K562 (cell line): ENCODE measurements around the gene CNPPD1. TPM values are rescaled to one million over a fixed set of nuclear protein-coding genes. Genes with fewer than 3 reads are reported as not detected.

Experiments
- AFF1 ChIP-seq, 2 experiments: fragments of 450-650 bp; IDR thresholded peaks; 2 replicates each; pipeline ENCODE4 v1.6.1; 2018; ENCODE audit warnings: mild to moderate bottlenecking in 2 of 2, low read depth in 1 of 2; ENCODE audit not compliant: partially characterized antibody in 2 of 2
- CCNT2 ChIP-seq: IDR thresholded peaks from 2 replicates; pipeline ENCODE4 v1.6.1; 2011; ENCODE audit warnings: borderline replicate concordance, low read depth, mild to moderate bottlenecking, moderate library complexity, mixed read lengths, low read length; ENCODE audit not compliant: insufficient read length; ENCODE audit errors: extremely low read depth
- DPF2 ChIP-seq: fragments of 450-650 bp; IDR thresholded peaks from 2 replicates; pipeline ENCODE4 v1.6.1; 2016
- GTF2B ChIP-seq: IDR thresholded peaks from 2 replicates; pipeline ENCODE4 v1.6.1; 2011; ENCODE audit not compliant: insufficient read length; ENCODE audit errors: extremely low read depth
- HDAC1 ChIP-seq, 2 experiments: fragments of 450-650 bp; IDR thresholded peaks; 2 replicates each; pipeline ENCODE4 v1.6.1; 2016 to 2017; ENCODE audit warnings: inconsistent platforms in 1 of 2, mild to moderate bottlenecking in 1 of 2, moderate library complexity in 1 of 2
- MNT ChIP-seq, 2 experiments: fragments of 450-650 bp; conservative IDR thresholded peaks; 2 replicates each; pipeline ENCODE4 v1.6.1; 2017; ENCODE audit warnings: mild to moderate bottlenecking in 2 of 2, moderate library complexity in 2 of 2
- RBFOX2 ChIP-seq: fragments of 200-400 bp; formaldehyde crosslinking; IDR thresholded peaks from 2 replicates; pipeline ENCODE4 v1.6.1; 2017; ENCODE audit warnings: low read depth, mild to moderate bottlenecking, low read length, moderate library complexity
- RNF219 ChIP-seq: fragments of 250-450 bp; sonication (Bioruptor Pico); IDR thresholded peaks from 2 replicates; pipeline ENCODE4 v1.5.0; 2022; ENCODE audit warnings: mild to moderate bottlenecking
- RUNX1 ChIP-seq: sonication (generic); IDR thresholded peaks from 2 replicates; pipeline ENCODE4 v1.6.1; 2016; ENCODE audit warnings: antibody characterized with exemption, low read depth
- SUPT5H ChIP-seq: fragments of 450-650 bp; IDR thresholded peaks from 2 replicates; pipeline ENCODE4 v1.6.1; 2016
- ZNF592 ChIP-seq: fragments of 450-650 bp; IDR thresholded peaks from 2 replicates; pipeline ENCODE4 v1.6.1; 2017; ENCODE audit warnings: antibody characterized with exemption, mild to moderate bottlenecking
- polyA plus RNA-seq, 8 experiments: library from polyadenylated mRNA; depleted of rRNA in 4 of 8; stranded (reverse) in 5 of 8; unstranded in 3 of 8; fragments of >200 nt; fragmentation: Nextera tagmentation in 2 of 8; fragmentation: Illumina TruSeq in 1 of 8; extraction: Ambion mirVana in 2 of 8; extraction: Trizol in 1 of 8; gene quantifications; 2 replicates each; pipeline versions ENCODE4 v1.2.1 to v1.2.3, GENCODE V29; 2011 to 2014; ENCODE audit warnings: inconsistent platforms in 1 of 8, missing spikeins in 1 of 8
- total RNA-seq, 7 experiments: library from RNA; depleted of rRNA in 6 of 7; stranded (reverse); fragments of >200 nt in 6 of 7; fragmentation: Illumina TruSeq in 2 of 7; extraction: Trizol in 2 of 7; gene quantifications; 2 replicates each; pipeline versions ENCODE4 v1.2.1 to v1.2.3, GENCODE V29; 2011 to 2021; ENCODE audit warnings: low replicate concordance in 1 of 7

The CNPPD1 gene
- total and polyA plus RNA-seq, 9 of the 15 experiments (the other 6 are each of a cell fraction or from before 2014, with no cell fraction given) = 9.9 to 53.5 (median 27.0) TPM

GRCh38 chr2:219206328-219207133 is 29.8 kb upstream of the CNPPD1 start, which contains the start of gene ZFAND2B (continued):
- TF ChIP-seq DPF2 (0 out of 2 replicates have a peak, but pooled peaks have one; percentile 28), ZNF592 (0 out of 2 replicates have a peak, but pooled peaks have one; percentile 34), HDAC1 (IDR thresholded peaks at IDR 0.05) (peak in 1 of 2 experiments; percentile 40; a peak in 1 of 4 replicates), CCNT2 (peak; percentile 49), AFF1 (IDR thresholded peaks at IDR 0.05; ENCODE audit: low read depth in 1 of 2, partially characterized antibody in 2 of 2) (no peak), GTF2B (no peak), SUPT5H (peak; percentile 88), RNF219 (no peak), RUNX1 (0 out of 2 replicates have a peak, but pooled peaks have one; percentile 73), RBFOX2 (peak; percentile 91), MNT (conservative IDR thresholded peaks at IDR 0.05) (peak; percentile 20 to 62; a peak in 2 of 4 replicates)
